ENCODE measurements around the gene CDKN2AIPNL.
"Not testable (repeated sequence)": the region's sequence is repeated elsewhere in the genome, so short reads cannot be mapped to it uniquely, and the experiment has no call there.

CDKN2AIPNL gene

GRCh38 chr5:134397196-134397595 is 14.5 kb downstream of the CDKN2AIPNL start:
- DNase-seq = no peak

- no peak for DNase-seq
These were observed 15.4 kb downstream of the CDKN2AIPNL start for GRCh38 chr5:134396274-134396673.

- no peak for DNase-seq
These were observed 16.7 kb downstream of the CDKN2AIPNL start for GRCh38 chr5:134394932-134395331.

DNA sequence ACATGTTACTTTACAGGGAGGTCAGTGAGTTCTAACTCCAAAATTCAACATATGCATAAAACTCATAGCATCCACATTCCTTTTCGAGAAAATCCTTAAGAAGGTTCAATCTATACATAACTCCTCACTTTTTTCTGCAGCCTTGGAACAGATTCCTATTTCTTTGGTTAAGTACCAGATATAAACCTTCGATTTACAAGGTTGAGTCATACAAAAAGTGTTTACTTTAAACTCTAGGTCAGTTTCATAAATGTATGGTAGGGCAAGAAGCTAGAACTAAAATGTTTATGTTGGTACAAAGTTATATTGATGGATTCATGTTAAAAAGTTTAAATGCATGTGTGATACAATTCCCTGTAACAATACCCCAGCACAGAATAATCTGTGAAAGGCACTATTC is 19.4 kb downstream of the CDKN2AIPNL start:
- no peak for DNase-seq

GRCh38 chr5:134387443-134387842 is 24.2 kb downstream of the CDKN2AIPNL start:
- no peak for DNase-seq

DNA sequence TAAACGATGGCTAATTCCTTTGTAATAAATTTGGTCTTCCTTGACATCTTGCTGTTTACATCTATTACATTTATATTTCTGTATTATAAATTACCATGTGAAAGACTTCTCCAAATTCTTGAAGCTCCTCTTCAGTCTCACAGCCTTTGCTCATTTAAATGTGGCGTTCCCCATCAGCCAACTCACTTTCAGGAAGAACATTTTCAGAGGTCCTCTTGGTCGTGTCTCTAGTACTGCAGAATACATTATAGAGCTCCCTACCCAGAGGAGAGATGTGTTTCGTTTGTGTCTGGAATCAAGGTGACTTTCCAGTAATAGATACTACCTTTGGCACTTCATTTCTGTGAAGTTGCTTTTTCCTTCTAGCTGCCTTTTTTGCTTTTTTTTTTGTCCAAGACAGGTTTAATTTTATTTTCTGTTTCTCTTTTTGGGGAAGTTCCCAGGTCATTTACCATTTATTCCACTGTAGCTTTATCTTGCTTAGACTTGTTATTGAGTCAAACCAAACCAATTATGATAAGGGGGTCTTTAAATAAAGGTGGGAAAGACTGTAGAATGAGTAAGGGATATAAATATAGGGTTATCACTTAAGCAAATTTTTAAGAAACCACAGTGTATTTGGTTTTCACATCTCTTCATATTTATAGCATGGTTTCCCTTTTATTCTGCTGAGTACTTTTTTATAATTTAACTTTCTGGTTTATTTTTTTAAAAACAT is 27.5 kb downstream of the CDKN2AIPNL start:
- no peak for DNase-seq

DNA sequence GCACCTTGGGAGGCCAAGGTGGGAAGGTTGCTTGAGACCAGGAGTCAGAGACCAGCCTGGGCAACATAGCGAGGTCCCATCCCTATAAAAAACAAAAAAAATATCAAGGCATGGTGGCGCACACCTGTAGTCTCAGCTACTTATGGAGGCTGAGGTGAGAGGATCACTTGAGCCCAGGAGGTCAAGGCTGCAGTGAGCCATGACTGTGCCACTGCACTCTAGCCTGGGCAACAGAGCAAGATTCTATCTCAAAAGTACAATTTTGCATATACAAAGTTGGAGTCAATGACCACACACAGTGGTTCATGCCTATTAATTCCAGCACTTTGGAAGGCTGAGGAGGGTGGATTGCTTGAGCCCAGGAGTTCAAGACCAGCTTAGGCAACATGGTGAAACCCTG is 29.5 kb downstream of the CDKN2AIPNL start:
- not testable (repeated sequence) for DNase-seq

GRCh38 chr5:134380346-134380745 is 31.3 kb downstream of the CDKN2AIPNL start:
- DNase-seq = no peak

DNA sequence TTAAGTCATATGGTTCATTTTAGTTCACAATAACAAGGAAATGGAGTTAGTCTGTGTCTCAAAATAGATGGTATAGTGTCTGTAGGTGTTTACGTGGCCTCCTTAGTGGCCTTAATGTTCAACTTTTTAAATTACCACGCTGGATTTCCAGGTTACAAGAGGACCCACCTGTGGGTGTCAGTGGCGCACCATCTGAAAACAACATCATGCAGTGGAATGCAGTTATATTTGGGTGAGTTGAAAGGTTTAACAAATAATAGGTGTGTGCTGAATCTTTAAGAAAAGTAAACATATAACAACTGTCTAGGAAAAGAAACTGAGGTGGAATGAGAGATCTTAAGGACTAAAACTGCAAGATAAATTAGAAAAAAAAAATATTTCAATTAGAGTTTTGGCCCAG is 37.4 kb downstream of the CDKN2AIPNL start:
- peak; percentile 38 for DNase-seq

DNA sequence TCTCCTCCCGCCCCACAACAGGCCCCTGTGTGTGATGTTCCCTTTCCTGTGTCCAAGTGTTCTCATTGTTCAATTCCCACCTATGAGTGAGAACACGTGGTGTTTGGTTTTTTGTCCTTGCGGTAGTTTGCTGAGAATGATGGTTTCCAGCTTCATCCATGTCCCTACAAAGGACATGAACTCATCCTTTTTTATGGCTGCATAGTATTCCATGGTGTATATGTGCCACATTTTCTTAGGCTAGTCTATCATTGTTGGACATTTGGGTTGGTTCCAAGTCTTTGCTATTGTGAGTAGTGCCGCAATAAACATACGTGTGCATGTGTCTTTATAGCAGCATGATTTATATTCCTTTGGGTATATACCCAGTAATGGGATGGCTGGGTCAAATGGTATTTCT is 38.0 kb downstream of the CDKN2AIPNL start:
- DNase-seq = not testable (repeated sequence)

DNA sequence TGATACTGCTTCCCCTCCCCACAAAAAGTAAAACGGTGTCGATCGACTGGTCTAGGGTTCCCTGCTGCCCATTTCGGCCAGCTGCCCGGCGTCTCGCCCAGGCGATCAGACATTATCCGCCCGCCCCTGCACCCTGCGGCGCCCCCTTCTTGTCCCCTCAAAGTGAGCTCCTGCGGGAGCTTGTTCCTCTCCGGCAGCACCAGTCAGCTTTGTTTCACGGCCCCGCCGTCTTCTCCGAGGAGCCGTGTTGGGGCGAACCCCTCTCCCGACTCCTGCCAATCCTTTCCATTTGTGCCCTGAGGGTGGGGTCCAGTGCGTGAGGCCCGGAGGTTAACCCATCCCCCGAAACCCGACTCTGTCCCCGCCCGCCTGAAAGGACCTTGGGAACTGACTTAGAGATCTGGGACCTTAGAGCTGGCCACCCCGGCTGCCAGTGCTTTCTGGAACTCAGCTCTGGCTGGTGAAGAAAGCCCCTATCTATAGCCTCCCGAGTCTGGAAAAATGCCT is 39.8 kb downstream of the CDKN2AIPNL start:
- peak; percentile 37 for DNase-seq

- peak; percentile 96 for DNase-seq
These were observed 40.5 kb downstream of the CDKN2AIPNL start, which contains the start of gene UBE2B for GRCh38 chr5:134370871-134371833. TSS of gene UBE2B (plus strand) at chr5:134371569. CDS start at chr5:134371596, 27 bp downstream.

DNA sequence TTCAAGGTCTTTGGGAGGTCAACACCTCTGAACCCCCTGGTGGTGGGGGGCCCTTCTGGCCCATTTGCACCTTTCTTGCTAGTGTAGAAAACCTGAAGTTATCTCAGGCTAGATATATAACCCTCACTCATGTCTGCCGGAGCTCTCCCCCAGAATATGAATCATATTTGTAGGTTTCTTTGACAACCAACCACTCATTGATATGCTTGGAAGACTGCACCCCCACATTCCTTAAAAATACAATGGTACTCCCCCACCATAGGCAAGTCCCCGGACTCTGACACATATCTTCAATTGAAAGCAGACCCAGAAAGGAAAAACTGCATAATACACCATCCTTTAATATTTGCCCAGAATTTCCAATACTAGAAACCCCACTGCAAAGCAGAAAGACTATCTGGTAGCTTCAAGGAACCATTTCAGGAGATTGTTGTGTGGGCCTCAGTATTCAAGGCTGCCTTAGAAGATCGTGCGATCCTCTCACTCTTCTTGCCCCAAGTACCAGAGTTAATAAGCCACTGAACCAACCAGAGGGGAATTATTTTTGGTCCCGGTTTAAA is 41.3 kb downstream of the CDKN2AIPNL start:
- DNase-seq = no peak

- no peak for DNase-seq
These were observed 46.1 kb downstream of the CDKN2AIPNL start for GRCh38 chr5:134365604-134366003.

DNA sequence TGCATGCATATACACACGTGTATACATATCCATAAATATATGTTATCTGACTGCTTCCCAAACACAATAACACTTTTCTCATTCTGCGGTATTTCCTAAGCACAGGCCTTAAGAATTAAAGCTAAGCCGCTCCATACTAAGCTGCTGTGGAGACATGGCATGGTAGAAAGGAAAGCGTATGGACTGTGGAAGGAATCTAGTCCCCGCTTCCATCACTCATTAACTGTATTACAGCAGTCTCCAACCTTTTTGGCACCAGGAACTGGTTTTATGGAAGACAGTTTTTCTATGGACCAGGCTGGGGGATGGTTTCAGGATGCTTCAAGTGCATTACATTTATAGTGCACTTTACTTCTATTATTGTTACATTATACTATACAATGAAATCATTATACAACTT is 56.0 kb downstream of the CDKN2AIPNL start:
- no peak for DNase-seq

Measured in CD4-positive, alpha-beta T cell treated with Interleukin-6 for 4 hours (primary cell).